Activated T-cell treated with anti-CD3 and anti-CD28 coated beads, Interleukin-2, amount 50 U/mL, for 4 hours (primary cell): Measurements from ENCODE around the gene CYP19A1. TPM values are rescaled to one million over a fixed set of nuclear protein-coding genes. Genes with fewer than 3 reads are reported as not detected.
"Not testable (repeated sequence)": the region's sequence is repeated elsewhere in the genome, so short reads cannot be mapped to it uniquely, and the experiment has no call there.

Experiments used
- ATAC-seq, 2 donors: fragments of 200-7000 bp; cut with Tn5 transposase; one replicate each; pipeline ENCODE4 v1.10.0; 2021
- DNase-seq: peaks from one replicate; pipeline ENCODE4 v3.0.0-alpha.2; 2020
- H3K27me3 Mint-ChIP-seq: one replicate; pipeline ENCODE4 v1.8.0; 2021; ENCODE audit warnings: low read depth, mixed read lengths
- H3K36me3 Mint-ChIP-seq: one replicate; pipeline ENCODE4 v1.8.0; 2022; ENCODE audit warnings: mixed read lengths; ENCODE audit not compliant: insufficient read depth
- H3K4me1 Mint-ChIP-seq: one replicate; pipeline ENCODE4 v1.8.0; 2021; ENCODE audit warnings: low read depth, mixed read lengths
- H3K4me3 Mint-ChIP-seq: one replicate; pipeline ENCODE4 v1.8.0; 2021; ENCODE audit warnings: mild to moderate bottlenecking, moderate library complexity, mixed read lengths
- H3K9me3 Mint-ChIP-seq: one replicate; pipeline ENCODE4 v1.8.0; 2021; ENCODE audit warnings: mixed read lengths
- total RNA-seq, 3 donors: library from RNA; stranded (reverse); gene quantifications; one replicate each; pipeline ENCODE4 v1.2.1, GENCODE V29; 2021

Gene CYP19A1
- total RNA-seq, 3 donors from 2014 or later: 0.40 TPM; not detected in 2

DNA sequence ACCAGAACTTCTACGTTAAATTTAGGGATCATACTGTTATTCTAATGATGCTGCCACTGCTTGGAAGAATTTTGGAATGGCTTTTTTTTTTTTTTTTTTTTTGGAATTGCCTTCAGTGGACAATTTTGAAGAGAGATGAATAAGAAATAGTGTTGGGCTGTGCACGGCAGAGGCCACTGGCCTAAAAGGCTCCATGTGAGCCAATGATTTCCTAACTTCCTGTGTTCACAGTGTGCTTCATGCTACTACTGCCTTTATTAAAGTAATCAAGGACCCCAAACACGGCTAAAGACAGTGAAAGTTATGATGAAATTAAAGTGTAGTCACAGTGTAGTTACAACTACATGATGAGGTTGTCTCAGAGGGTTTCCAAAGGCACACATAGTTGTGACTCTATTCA is 142.9 kb downstream of the CYP19A1 start:
- Mint-ChIP-seq H3K4me1 (no peaks in the 10 kb centered on the region), H3K4me3 (no peak overlapping the region), H3K27me3 (peaks cover 19% of the 10 kb centered on the region), H3K36me3 (no peaks in the 10 kb centered on the region), H3K9me3 (no peaks in the 10 kb centered on the region)
- ATAC-seq: no peak
- DNase-seq: no peak

DNA sequence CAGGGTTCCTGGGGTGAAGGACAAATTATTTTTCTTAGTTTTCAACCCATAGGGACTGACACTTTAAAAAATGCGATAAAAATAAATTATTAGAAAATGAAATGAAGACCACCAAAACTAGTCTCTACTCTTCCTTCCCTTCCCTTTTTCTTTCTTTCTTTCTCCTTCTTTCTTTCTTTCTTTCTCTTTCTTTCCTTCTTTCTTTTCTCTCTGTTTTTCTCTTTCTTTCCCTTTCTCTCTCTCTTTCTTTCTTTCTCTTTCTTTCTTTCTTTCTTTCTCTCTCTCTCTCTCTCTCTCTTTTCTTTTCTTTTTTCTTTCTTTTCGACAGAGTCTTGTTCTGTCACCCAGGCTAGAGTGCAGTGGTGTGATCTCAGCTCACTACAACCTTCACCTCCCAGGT is 144.4 kb downstream of the CYP19A1 start:
- DNase-seq (no peak), ATAC-seq (no peak)
- H3K9me3 Mint-ChIP-seq: no peaks in the 10 kb centered on the region
- H3K4me1 Mint-ChIP-seq: no peaks in the 10 kb centered on the region
- no peaks in the 10 kb centered on the region for H3K36me3 Mint-ChIP-seq
- peaks cover 22% of the 10 kb centered on the region for H3K27me3 Mint-ChIP-seq
- H3K4me3 Mint-ChIP-seq: no peak overlapping the region

DNA sequence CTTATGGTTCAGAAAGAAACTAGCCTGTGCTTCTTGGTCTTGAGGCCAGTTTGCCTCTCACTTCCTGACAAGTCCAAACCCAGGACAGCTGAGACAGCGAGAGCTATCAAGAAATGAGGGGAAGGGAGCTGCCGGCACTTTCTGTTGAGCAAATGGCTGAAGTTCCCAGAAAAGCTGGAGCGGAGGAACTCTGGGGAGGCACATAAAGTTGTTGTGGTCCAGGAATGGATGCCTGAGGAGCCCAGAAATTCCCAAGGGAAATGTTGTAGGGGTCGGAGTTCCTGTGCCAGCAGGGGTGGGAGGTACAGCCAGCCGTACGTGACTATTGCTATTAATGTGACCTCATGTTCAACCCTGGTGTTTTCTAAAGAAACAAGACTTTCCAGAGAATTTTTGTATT is 144.9 kb downstream of the CYP19A1 start:
- Mint-ChIP-seq H3K36me3 (no peaks in the 10 kb centered on the region), H3K9me3 (no peaks in the 10 kb centered on the region), H3K4me1 (no peaks in the 10 kb centered on the region), H3K4me3 (no peak overlapping the region), H3K27me3 (peaks cover 22% of the 10 kb centered on the region)
- DNase-seq (no peak), ATAC-seq (no peak)

DNA sequence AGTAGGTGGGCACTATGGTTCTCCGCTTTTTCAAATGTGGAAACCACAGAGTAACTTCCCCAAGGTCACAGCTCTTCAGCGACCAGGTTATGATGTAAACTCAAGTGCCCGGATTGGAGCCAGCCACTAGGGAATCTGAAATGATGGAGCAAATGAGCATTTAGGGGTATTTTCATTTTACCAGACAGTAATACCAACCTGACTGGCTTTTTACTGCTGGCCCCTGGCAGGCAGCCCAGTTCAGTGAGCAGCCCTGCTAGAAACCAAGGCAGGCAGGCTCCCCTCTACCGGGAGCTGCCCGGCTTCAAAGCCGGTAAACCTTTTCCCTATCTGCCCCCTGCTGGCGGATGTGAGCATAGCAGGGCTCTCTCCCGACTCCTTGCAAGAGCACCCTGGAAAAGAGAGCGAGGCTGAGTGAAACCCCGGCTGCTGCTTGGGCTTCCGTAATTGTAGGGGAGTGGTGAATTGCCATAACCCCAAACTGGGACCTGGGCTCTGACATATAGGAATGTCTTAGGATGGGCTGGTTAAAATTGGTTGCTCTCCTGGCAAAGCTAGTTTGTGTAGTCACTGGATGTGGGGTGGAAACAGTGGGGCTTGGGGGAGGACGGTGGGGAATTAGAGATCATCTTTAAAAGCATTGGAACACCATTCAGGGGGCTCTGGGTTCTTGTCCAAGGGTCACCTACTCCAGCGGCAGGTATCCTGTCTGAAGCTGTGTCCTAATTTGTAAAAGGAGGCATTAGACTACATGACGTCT is 145.7 kb downstream of the CYP19A1 start:
- Mint-ChIP-seq H3K4me3 (no peak overlapping the region), H3K36me3 (no peaks in the 10 kb centered on the region), H3K4me1 (no peaks in the 10 kb centered on the region), H3K27me3 (peaks cover 22% of the 10 kb centered on the region), H3K9me3 (no peaks in the 10 kb centered on the region)
- DNase-seq (peak; percentile 65), ATAC-seq (peak; percentile 56 to 66)

DNA sequence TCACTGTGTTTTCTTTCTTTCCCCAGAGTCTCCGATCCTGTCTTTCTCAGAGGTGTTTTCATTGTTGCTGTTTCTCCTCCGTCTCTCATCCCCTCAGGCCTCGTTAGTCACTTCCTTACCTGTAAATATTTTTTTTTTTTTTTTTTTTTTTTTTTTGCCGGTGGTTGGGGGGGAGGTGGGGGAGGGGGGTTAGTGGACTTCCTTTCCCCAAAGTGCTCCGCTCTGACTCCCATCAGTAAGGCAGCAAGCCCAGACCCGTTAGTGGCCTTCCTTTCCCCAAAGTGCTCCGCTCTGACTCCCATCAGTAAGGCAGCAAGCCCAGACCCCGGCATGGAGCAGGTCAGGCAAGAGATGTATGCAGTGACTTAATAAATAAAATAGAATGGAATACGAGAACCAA is 146.6 kb downstream of the CYP19A1 start:
- ATAC-seq: no peak

DNA sequence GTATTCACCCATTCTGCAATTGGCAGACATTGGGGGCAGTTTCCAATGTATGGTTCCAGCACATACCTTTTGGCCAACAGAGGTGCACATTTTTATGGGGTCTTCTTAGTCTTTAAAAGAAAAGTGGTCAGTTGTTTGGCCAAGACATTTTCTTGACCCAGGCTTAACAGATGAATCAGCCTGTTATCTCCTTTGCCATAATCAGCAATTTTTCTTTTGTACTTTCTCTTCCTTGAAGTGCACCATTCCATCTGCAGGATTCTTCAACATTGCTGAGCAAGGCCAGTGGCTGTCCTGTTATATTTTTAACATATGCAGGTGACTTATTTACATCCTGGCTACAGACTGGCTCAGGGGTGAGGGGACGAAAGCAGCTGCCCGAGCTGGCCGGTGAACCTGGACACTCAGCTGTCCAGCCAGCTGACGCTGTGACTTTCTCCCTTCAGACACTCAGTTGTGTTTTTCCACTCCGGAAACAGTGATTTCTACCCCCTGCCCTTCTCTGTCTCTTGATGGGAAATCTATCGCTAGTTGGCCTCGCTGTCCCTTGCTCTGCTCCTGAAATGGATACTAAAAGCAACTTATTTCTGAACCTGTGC is 147.2 kb downstream of the CYP19A1 start:
- peaks cover 14% of the 10 kb centered on the region for H3K27me3 Mint-ChIP-seq
- no peaks in the 10 kb centered on the region for H3K4me1 Mint-ChIP-seq
- DNase-seq (no peak), ATAC-seq (no peak)
- no peaks in the 10 kb centered on the region for H3K36me3 Mint-ChIP-seq
- no peaks in the 10 kb centered on the region for H3K9me3 Mint-ChIP-seq
- no peak overlapping the region for H3K4me3 Mint-ChIP-seq

More for the DNA sequence above, 146.6 kb downstream of the CYP19A1 start:
- H3K27me3 Mint-ChIP-seq: peaks cover 17% of the 10 kb centered on the region
- H3K4me1 Mint-ChIP-seq: no peaks in the 10 kb centered on the region
- H3K9me3 Mint-ChIP-seq: no peaks in the 10 kb centered on the region
- DNase-seq: no peak
- H3K36me3 Mint-ChIP-seq: no peaks in the 10 kb centered on the region
- no peak overlapping the region for H3K4me3 Mint-ChIP-seq

- no peaks in the 10 kb centered on the region for H3K9me3 Mint-ChIP-seq
- no peaks in the 10 kb centered on the region for H3K36me3 Mint-ChIP-seq
- H3K27me3 Mint-ChIP-seq: peaks cover 14% of the 10 kb centered on the region
- ATAC-seq: no peak
- no peak overlapping the region for H3K4me3 Mint-ChIP-seq
- no peaks in the 10 kb centered on the region for H3K4me1 Mint-ChIP-seq
- DNase-seq: no peak
Measured at GRCh38 chr15:51190424-51191068, 147.8 kb downstream of the CYP19A1 start.

DNA sequence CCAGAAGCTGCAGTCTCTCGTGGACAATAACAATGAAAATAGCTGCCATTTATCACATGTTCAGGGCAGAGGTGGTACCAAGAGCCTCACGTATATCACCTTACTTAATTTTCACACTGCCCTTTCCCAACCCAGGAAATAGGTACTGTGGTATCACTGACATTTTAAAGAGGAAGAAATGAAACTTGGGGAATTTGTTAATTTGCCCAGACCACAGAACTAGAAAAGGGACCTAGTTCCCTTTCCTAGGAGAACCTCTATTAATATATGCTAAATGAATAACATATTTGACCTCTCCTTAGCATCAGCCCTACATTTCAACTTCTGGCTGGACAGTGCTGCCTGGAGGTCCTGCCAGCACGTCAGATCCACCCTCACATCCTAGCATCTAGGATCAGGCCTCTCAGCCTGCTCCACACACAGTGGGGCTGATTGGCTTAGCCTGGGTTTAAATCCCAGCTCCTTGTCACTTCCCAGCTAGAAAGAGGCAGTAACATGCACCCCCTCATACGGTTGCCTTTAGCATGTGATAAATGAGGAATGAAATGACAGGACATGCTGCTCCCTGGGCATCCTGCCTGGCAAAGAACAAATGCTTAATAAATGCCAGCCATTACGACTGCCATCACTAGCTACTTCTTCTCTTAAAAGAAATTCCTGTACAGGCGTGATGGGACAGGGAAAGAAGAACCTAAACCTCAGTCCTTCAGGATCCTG is 148.6 kb downstream of the CYP19A1 start:
- no peak overlapping the region for H3K4me3 Mint-ChIP-seq
- H3K4me1 Mint-ChIP-seq: no peaks in the 10 kb centered on the region
- H3K27me3 Mint-ChIP-seq: peaks cover 16% of the 10 kb centered on the region
- ATAC-seq: no peak
- no peaks in the 10 kb centered on the region for H3K9me3 Mint-ChIP-seq
- H3K36me3 Mint-ChIP-seq: no peaks in the 10 kb centered on the region
- no peak for DNase-seq

- H3K27me3 Mint-ChIP-seq: peaks cover 13% of the 10 kb centered on the region
- H3K4me1 Mint-ChIP-seq, H3K4me3 Mint-ChIP-seq: not testable (repeated sequence)
Measured at GRCh38 chr15:51188791-51189190, 149.6 kb downstream of the CYP19A1 start.

GRCh38 chr15:51186891-51187290 is 151.5 kb downstream of the CYP19A1 start:
- no peak for ATAC-seq
- peaks cover 5% of the 10 kb centered on the region for H3K27me3 Mint-ChIP-seq
- no peaks in the 10 kb centered on the region for H3K4me1 Mint-ChIP-seq
- no peaks in the 10 kb centered on the region for H3K9me3 Mint-ChIP-seq
- H3K4me3 Mint-ChIP-seq: no peak overlapping the region
- no peaks in the 10 kb centered on the region for H3K36me3 Mint-ChIP-seq
- DNase-seq: no peak

More at GRCh38 chr15:51188791-51189190, 149.6 kb downstream of the CYP19A1 start:
- not testable (repeated sequence) for ATAC-seq, H3K9me3 Mint-ChIP-seq, DNase-seq, H3K36me3 Mint-ChIP-seq

- peaks cover 5% of the 10 kb centered on the region for H3K27me3 Mint-ChIP-seq
- ATAC-seq (no peak), DNase-seq (no peak)
Measured at GRCh38 chr15:51186181-51186705, 152.2 kb downstream of the CYP19A1 start.

DNA sequence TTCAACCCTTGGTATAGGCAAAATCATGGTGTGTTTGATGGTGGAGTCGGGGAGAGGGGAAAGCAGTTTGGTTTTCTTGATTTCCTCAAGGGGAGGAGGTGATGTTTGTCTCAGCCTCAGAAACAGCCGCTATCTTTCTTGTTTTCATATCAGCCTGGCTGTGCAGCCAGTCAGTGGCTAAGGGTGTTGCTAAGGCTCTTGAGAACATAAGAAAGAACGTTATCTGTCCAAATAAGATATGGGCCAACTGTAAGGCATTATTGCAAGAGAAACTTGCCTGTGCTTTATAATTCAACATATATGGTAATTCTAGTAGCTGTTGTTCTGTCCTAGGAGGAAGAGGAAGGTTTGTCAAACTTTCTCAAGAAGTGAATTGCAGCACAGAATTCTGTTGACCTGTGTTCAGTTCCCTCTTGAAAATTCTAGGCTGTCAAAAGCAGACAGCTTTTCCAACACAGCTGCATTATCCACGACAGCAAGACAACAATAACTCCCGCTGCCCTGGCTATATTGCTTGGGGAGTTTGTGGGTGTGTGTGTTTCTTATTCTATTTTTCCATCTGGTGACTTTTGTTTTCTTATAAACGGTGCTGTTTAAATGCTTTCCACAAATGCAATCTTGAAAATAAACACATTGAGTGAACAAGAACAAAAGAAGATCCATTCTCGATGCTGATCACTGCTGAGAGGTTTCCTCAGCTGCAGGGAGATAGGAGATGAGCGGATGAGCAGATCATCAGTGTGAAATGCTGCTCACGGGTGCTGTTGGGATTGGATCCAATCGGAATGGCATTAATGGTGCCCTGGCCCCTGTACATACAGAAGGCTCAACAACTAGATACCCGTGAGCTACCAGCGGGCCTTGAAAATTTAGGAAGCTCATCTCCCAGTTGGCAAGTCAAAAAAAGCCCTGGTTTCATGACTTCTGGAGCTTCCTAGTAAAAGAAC is 152.9 kb downstream of the CYP19A1 start:
- Mint-ChIP-seq H3K9me3 (no peaks in the 10 kb centered on the region), H3K4me1 (no peaks in the 10 kb centered on the region), H3K4me3 (no peak overlapping the region), H3K27me3 (peaks cover 5% of the 10 kb centered on the region), H3K36me3 (no peaks in the 10 kb centered on the region)
- no peak for DNase-seq
- ATAC-seq: no peak

More at GRCh38 chr15:51186181-51186705, 152.2 kb downstream of the CYP19A1 start:
- no peaks in the 10 kb centered on the region for H3K4me1 Mint-ChIP-seq
- H3K36me3 Mint-ChIP-seq: no peaks in the 10 kb centered on the region
- no peak overlapping the region for H3K4me3 Mint-ChIP-seq
- no peaks in the 10 kb centered on the region for H3K9me3 Mint-ChIP-seq

DNA sequence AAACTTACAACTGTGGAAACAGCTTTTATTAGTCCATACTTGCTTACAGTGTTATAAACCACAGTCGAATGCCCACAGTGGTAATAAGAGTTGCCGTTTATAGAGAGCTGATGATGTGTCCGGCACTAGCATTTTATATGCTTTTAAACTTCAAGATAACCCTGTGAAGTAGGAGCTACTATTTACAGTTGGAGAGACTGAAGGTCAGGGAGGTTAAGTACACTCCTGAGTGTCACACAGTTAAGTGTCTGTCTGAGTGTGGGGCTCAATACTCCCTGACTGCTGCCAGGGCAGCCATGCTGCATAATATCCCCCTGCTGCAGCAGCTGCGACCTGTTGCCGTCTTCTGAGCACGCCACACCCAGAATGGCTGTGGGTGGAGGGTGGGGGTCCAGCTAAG is 153.8 kb downstream of the CYP19A1 start:
- ATAC-seq: no peak
- no peaks in the 10 kb centered on the region for H3K4me1 Mint-ChIP-seq
- no peaks in the 10 kb centered on the region for H3K9me3 Mint-ChIP-seq
- DNase-seq: no peak
- no peak overlapping the region for H3K4me3 Mint-ChIP-seq
- peaks cover 2% of the 10 kb centered on the region for H3K27me3 Mint-ChIP-seq
- H3K36me3 Mint-ChIP-seq: no peaks in the 10 kb centered on the region
